BJ (cell line): ENCODE data around the gene L1CAM. TPM values are rescaled to one million over a fixed set of nuclear protein-coding genes. Genes with fewer than 3 reads are reported as not detected.

Experiments
- CTCF ChIA-PET: fragments of 350-600 bp; formaldehyde crosslinking; extraction: SDS; loops from one replicate; lab custom pipeline; 2021; ENCODE audit warnings: antibody characterized with exemption, inconsistent platforms; lab: Yijun Ruan, JAX
- POLR2A ChIA-PET: fragments of 300-600 bp; sonication (Branson Sonifier 250); formaldehyde crosslinking; extraction: SDS; loops from one replicate; lab custom pipeline; 2021; ENCODE audit warnings: antibody characterized with exemption; lab: Charles Lee
- DNase-seq: peaks from one replicate; pipeline ENCODE4 v3.0.0-alpha.2; 2011; ENCODE audit warnings: low read depth
- H3K27me3 ChIP-seq: 2 replicates; pipeline ENCODE4 v1.6.0; 2011; ENCODE audit warnings: low read length; ENCODE audit not compliant: control insufficient read depth, insufficient read depth
- H3K36me3 ChIP-seq: 2 replicates; pipeline ENCODE4 v1.5.1; 2011; ENCODE audit warnings: low read length; ENCODE audit not compliant: control insufficient read depth, insufficient read depth
- H3K4me3 ChIP-seq: 2 replicates; pipeline ENCODE4 v1.5.1; 2011; ENCODE audit warnings: low read depth, mild to moderate bottlenecking, control low read depth, low read length
- polyA plus RNA-seq: library from polyadenylated mRNA; depleted of rRNA; stranded (reverse); fragments of >200 nt; gene quantifications from 2 replicates; pipeline ENCODE4 v1.2.3, GENCODE V29; 2011
- TF ChIP-seq, protein P1 (sequence below): IDR thresholded peaks from 2 replicates; pipeline ENCODE4 v1.5.1; 2011; ENCODE audit warnings: low read depth, mild to moderate bottlenecking, control low read depth, inconsistent platforms, low read length, moderate library complexity; ENCODE audit not compliant: insufficient read depth

Gene L1CAM
- polyA plus RNA-seq, 1 experiment, result 62.0 TPM

DNA sequence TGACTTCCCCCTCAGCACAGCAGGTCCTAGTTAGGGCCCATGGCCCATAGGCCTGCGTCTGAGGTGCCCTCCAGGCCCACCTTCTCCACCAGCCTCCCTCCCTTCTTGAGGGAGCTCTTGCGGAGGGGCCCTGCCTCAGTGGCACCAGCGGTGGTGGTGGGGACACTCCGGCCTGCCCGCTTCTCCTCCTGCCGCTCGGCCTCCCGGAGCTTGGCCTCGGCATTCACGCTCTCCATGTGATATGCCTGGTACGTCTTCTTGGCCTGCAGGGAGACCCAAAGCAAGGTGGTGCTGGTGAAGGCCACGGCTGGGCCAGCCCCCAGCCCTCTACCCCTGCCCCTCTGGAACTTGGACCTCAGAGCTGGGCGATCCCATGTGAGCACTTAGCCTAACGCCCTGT, 34.6 kb upstream of the L1CAM start:
- no peaks in the 10 kb centered on the region for H3K36me3 ChIP-seq
- TF ChIP-seq, protein P1, sequence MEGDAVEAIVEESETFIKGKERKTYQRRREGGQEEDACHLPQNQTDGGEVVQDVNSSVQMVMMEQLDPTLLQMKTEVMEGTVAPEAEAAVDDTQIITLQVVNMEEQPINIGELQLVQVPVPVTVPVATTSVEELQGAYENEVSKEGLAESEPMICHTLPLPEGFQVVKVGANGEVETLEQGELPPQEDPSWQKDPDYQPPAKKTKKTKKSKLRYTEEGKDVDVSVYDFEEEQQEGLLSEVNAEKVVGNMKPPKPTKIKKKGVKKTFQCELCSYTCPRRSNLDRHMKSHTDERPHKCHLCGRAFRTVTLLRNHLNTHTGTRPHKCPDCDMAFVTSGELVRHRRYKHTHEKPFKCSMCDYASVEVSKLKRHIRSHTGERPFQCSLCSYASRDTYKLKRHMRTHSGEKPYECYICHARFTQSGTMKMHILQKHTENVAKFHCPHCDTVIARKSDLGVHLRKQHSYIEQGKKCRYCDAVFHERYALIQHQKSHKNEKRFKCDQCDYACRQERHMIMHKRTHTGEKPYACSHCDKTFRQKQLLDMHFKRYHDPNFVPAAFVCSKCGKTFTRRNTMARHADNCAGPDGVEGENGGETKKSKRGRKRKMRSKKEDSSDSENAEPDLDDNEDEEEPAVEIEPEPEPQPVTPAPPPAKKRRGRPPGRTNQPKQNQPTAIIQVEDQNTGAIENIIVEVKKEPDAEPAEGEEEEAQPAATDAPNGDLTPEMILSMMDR, result no peak
- H3K27me3 ChIP-seq, result no peaks in the 10 kb centered on the region
- CTCF ChIA-PET, result interaction anchor here (0.7 kb wide), 1 partner anchor 128 kb away, joined by 3 read pairs; no protein-coding TSS in a partner anchor
- DNase-seq, result no peak
- H3K4me3 ChIP-seq, result no peak overlapping the region
- POLR2A ChIA-PET, result no interaction called here

DNA sequence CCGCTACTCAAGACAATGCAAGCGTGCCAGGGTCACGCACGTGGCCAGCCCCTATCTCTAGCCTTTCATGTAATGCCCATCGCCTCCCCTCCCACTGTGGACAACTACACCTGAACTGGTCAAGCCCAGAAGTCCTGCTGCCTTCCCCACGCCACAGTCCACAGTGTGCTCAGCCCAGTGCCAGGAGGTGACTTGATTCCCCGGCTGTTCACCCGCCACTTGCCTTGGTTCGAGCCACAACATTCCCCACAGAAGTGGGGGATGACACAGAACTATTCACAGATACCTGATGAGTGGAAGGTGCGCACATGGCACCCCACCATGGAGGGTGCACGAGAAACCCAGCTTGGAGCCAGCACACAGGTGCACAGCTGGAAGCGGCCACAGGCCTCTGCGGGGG, 33.3 kb upstream of the L1CAM start:
- no peaks in the 10 kb centered on the region for H3K36me3 ChIP-seq
- no peaks in the 10 kb centered on the region for H3K27me3 ChIP-seq
- CTCF ChIA-PET, result no interaction called here
- POLR2A ChIA-PET, result no interaction called here
- TF ChIP-seq, protein P1, result no peak
- H3K4me3 ChIP-seq, result no peak overlapping the region
- no peak for DNase-seq

DNA sequence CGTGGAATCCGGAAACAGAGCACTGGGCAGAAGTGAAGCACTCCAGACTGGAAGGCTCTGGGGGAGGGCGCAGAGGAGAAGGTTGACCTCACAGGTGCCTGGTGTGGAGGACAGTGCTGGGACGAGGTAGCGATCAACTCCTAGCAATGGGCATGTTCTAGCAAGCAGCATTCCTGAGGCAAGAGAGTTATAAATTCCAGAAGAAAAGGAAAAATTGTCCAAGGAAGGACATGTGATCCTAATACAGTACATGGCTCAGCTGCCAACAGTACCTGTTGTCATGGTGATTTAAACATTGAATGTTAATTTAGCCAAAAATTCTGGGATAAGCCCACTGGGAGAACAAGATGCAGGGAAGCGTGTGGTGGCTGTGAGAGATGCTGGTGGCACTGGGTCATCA, 31.9 kb upstream of the L1CAM start:
- POLR2A ChIA-PET, result no interaction called here
- CTCF ChIA-PET, result no interaction called here
- Histone ChIP-seq H3K4me3 (no peak overlapping the region), H3K36me3 (no peaks in the 10 kb centered on the region), H3K27me3 (no peaks in the 10 kb centered on the region)
- TF ChIP-seq, protein P1, result no peak
- DNase-seq, result no peak

DNA sequence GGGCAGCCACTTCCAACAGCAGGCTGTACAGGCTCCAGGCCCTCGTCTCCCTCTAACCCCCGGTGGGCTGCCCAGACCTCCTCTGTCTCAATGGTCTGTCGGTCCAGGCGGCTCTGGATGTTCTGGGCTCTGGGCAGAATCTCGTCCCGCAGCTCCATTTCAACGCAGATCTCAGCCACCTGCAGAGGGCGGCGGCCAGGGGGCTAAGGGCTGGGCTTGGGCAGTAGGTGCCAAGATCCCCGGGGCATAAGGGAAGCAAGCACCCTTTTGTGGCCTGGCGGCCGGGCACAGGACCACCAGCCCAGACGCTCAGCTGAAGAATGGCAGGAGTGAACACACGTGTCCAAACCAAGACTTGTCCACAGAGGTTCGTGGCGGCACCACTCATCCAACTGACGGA, 27.7 kb upstream of the L1CAM start:
- TF ChIP-seq, protein P1, result no peak

DNA sequence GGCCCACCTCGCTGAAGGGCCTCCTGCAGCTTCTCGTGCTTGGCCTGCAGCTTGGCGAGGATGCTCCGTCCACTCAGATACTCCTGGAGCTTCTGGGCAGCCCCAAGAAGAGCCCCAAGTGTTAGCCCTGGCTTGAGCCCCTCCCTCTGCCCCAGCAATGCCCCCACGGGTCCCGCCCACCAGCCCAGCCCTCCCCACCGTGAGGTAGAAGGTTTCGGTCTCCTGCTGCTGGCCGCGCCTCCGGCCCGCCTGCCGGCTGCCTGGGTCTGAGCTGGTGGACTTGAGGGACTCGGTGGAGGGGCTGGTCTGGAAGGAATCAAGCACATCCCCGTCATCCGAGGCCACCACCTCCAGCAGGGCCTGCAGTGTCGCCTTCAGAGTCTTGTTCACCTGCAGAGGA, 27.2 kb upstream of the L1CAM start:
- no peak for DNase-seq
- CTCF ChIA-PET, result interaction anchor here (1.0 to 5.1 kb wide), 3 partner anchors 9 to 13 kb away, joined by 4 to 26 read pairs (median 4); no protein-coding TSS in a partner anchor
- no peak overlapping the region for H3K4me3 ChIP-seq
- TF ChIP-seq, protein P1, result no peak
- H3K36me3 ChIP-seq, result no peaks in the 10 kb centered on the region
- POLR2A ChIA-PET, result no interaction called here
- H3K27me3 ChIP-seq, result no peaks in the 10 kb centered on the region

More for the DNA sequence above, 27.7 kb upstream of the L1CAM start:
- Histone ChIP-seq H3K4me3 (no peak overlapping the region), H3K36me3 (no peaks in the 10 kb centered on the region), H3K27me3 (no peaks in the 10 kb centered on the region)
- CTCF ChIA-PET, result interaction anchor here (1.0 to 5.1 kb wide), 2 partner anchors 9 to 13 kb away, joined by 4 to 26 read pairs; no protein-coding TSS in a partner anchor
- POLR2A ChIA-PET, result no interaction called here
- no peak for DNase-seq
